HG03135 (cell line): ENCODE results near the gene GPC5.
"Not testable (repeated sequence)": the region's sequence is repeated elsewhere in the genome, so short reads cannot be mapped to it uniquely, and the experiment has no call there.

ENCODE experiments used
- ATAC-seq: cut with Tn5 transposase; IDR thresholded peaks from one replicate; pipeline ENCODE4 v1.9.1; 2021; ENCODE audit warnings: mild to moderate bottlenecking, moderate library complexity; ENCODE audit not compliant: unreplicated experiment

GPC5 gene

GRCh38 chr13:92224825-92225224 lies 826.4 kb downstream of the GPC5 start:
- no peak for ATAC-seq

GRCh38 chr13:92225861-92226260 lies 827.4 kb downstream of the GPC5 start:
- ATAC-seq, result no peak

GRCh38 chr13:92232871-92233270 lies 834.5 kb downstream of the GPC5 start:
- no peak for ATAC-seq

GRCh38 chr13:92251671-92252210 lies 853.3 kb downstream of the GPC5 start:
- ATAC-seq, result no peak

- ATAC-seq, result no peak
These were observed 857.1 kb downstream of the GPC5 start for GRCh38 chr13:92255526-92255925.

- ATAC-seq, result no peak
These were observed 857.8 kb downstream of the GPC5 start for GRCh38 chr13:92256211-92256610.

- ATAC-seq, result no peak
These were observed 860.6 kb downstream of the GPC5 start for GRCh38 chr13:92259046-92259445.

GRCh38 chr13:92259523-92259922 lies 861.1 kb downstream of the GPC5 start:
- no peak for ATAC-seq

- no peak for ATAC-seq
These were observed 861.9 kb downstream of the GPC5 start for GRCh38 chr13:92260363-92260762.

- no peak for ATAC-seq
These were observed 863.8 kb downstream of the GPC5 start for GRCh38 chr13:92262100-92262788.

GRCh38 chr13:92265408-92265807 lies 867.0 kb downstream of the GPC5 start:
- ATAC-seq, result no peak

- ATAC-seq, result no peak
These were observed 872.6 kb downstream of the GPC5 start for GRCh38 chr13:92270990-92271389.

- ATAC-seq, result no peak
These were observed 873.8 kb downstream of the GPC5 start for GRCh38 chr13:92272177-92272576.

GRCh38 chr13:92280986-92281385 lies 882.6 kb downstream of the GPC5 start:
- ATAC-seq, result not testable (repeated sequence)

- not testable (repeated sequence) for ATAC-seq
These were observed 892.4 kb downstream of the GPC5 start for GRCh38 chr13:92290718-92291307.

GRCh38 chr13:92294533-92294932 lies 896.1 kb downstream of the GPC5 start:
- not testable (repeated sequence) for ATAC-seq

GRCh38 chr13:92296154-92296671 lies 897.8 kb downstream of the GPC5 start:
- not testable (repeated sequence) for ATAC-seq

- ATAC-seq, result no peak
These were observed 899.8 kb downstream of the GPC5 start for GRCh38 chr13:92297971-92298942.

- ATAC-seq, result no peak
These were observed 902.2 kb downstream of the GPC5 start for GRCh38 chr13:92300651-92301050.

GRCh38 chr13:92303428-92303827 lies 905.0 kb downstream of the GPC5 start:
- ATAC-seq, result no peak

GRCh38 chr13:92307752-92308151 lies 909.3 kb downstream of the GPC5 start:
- no peak for ATAC-seq
